Measurements from ENCODE around the gene MRPL17.

GRCh38 chr11:6646918-6647679 is 36.0 kb downstream of the MRPL17 start:
- TF ChIP-seq POLR2A (IDR thresholded peaks at IDR 0.05; ENCODE audit: borderline replicate concordance, extremely low read depth, insufficient read depth, insufficient read length): no peak
- no peak for TF ChIP-seq CTCF (IDR thresholded peaks at IDR 0.05 in 2 of 3, conservative IDR thresholded peaks at IDR 0.05 in 1 of 3; ENCODE audit: borderline replicate concordance in 1 of 3, insufficient read depth in 1 of 3, low read depth in 2 of 3, low read length in 2 of 3)
- TF ChIP-seq, protein P1, sequence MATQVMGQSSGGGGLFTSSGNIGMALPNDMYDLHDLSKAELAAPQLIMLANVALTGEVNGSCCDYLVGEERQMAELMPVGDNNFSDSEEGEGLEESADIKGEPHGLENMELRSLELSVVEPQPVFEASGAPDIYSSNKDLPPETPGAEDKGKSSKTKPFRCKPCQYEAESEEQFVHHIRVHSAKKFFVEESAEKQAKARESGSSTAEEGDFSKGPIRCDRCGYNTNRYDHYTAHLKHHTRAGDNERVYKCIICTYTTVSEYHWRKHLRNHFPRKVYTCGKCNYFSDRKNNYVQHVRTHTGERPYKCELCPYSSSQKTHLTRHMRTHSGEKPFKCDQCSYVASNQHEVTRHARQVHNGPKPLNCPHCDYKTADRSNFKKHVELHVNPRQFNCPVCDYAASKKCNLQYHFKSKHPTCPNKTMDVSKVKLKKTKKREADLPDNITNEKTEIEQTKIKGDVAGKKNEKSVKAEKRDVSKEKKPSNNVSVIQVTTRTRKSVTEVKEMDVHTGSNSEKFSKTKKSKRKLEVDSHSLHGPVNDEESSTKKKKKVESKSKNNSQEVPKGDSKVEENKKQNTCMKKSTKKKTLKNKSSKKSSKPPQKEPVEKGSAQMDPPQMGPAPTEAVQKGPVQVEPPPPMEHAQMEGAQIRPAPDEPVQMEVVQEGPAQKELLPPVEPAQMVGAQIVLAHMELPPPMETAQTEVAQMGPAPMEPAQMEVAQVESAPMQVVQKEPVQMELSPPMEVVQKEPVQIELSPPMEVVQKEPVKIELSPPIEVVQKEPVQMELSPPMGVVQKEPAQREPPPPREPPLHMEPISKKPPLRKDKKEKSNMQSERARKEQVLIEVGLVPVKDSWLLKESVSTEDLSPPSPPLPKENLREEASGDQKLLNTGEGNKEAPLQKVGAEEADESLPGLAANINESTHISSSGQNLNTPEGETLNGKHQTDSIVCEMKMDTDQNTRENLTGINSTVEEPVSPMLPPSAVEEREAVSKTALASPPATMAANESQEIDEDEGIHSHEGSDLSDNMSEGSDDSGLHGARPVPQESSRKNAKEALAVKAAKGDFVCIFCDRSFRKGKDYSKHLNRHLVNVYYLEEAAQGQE (IDR thresholded peaks at IDR 0.05; ENCODE audit: low read depth): no peak
- no peak for TF ChIP-seq RAD21 (IDR thresholded peaks at IDR 0.05; ENCODE audit: low read depth)
- no peak for TF ChIP-seq SIN3A (IDR thresholded peaks at IDR 0.05; ENCODE audit: low read depth)
- TF ChIP-seq, protein P2, sequence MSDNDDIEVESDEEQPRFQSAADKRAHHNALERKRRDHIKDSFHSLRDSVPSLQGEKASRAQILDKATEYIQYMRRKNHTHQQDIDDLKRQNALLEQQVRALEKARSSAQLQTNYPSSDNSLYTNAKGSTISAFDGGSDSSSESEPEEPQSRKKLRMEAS (IDR thresholded peaks at IDR 0.05): no peak
- TF ChIP-seq, protein P3, sequence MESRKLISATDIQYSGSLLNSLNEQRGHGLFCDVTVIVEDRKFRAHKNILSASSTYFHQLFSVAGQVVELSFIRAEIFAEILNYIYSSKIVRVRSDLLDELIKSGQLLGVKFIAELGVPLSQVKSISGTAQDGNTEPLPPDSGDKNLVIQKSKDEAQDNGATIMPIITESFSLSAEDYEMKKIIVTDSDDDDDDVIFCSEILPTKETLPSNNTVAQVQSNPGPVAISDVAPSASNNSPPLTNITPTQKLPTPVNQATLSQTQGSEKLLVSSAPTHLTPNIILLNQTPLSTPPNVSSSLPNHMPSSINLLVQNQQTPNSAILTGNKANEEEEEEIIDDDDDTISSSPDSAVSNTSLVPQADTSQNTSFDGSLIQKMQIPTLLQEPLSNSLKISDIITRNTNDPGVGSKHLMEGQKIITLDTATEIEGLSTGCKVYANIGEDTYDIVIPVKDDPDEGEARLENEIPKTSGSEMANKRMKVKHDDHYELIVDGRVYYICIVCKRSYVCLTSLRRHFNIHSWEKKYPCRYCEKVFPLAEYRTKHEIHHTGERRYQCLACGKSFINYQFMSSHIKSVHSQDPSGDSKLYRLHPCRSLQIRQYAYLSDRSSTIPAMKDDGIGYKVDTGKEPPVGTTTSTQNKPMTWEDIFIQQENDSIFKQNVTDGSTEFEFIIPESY (IDR thresholded peaks at IDR 0.05; ENCODE audit: extremely low read depth, insufficient replicate concordance, low read length): no peak
- no peak for TF ChIP-seq ZNF274 (IDR thresholded peaks at IDR 0.05; ENCODE audit: low read depth, low read length)
- no peak for TF ChIP-seq TCF7L2 (IDR thresholded peaks at IDR 0.05; ENCODE audit: borderline replicate concordance, extremely low read depth, insufficient read depth, insufficient read length)
